DMS114 treated with DMSO at 0.1 percent for 48 hours (cell line): Measurements from ENCODE around the gene MRPS11.
"Not testable (repeated sequence)": the region's sequence is repeated elsewhere in the genome, so short reads cannot be mapped to it uniquely, and the experiment has no call there.

Source experiments
- DNase-seq: peaks from one replicate; lab custom pipeline; 2025; ENCODE audit not compliant: unreplicated experiment; lab: John Stamatoyannopoulos, UW

Gene MRPS11

GRCh38 chr15:88489321-88489720, 21.8 kb downstream of the MRPS11 start:
- no peak for DNase-seq

- no peak for DNase-seq
These were observed 22.5 kb downstream of the MRPS11 start for GRCh38 chr15:88490036-88490435.

GRCh38 chr15:88491158-88491557, 23.6 kb downstream of the MRPS11 start:
- DNase-seq = no peak

GRCh38 chr15:88493844-88494243, 26.3 kb downstream of the MRPS11 start:
- no peak for DNase-seq

GRCh38 chr15:88497109-88497765, 29.7 kb downstream of the MRPS11 start:
- no peak for DNase-seq

- no peak for DNase-seq
These were observed 31.5 kb downstream of the MRPS11 start for GRCh38 chr15:88498996-88499395.

- DNase-seq = no peak
These were observed 36.9 kb downstream of the MRPS11 start for GRCh38 chr15:88504445-88504844.

GRCh38 chr15:88505721-88506120, 38.2 kb downstream of the MRPS11 start:
- DNase-seq = no peak

- no peak for DNase-seq
These were observed 39.1 kb downstream of the MRPS11 start for GRCh38 chr15:88506628-88507027.

- DNase-seq = no peak
These were observed 41.8 kb downstream of the MRPS11 start for GRCh38 chr15:88509321-88509720.

- DNase-seq = no peak
These were observed 42.5 kb downstream of the MRPS11 start for GRCh38 chr15:88509964-88510363.

GRCh38 chr15:88511161-88511560, 43.7 kb downstream of the MRPS11 start:
- DNase-seq = no peak

GRCh38 chr15:88512078-88512477, 44.6 kb downstream of the MRPS11 start:
- DNase-seq = no peak

- no peak for DNase-seq
These were observed 45.1 kb downstream of the MRPS11 start for GRCh38 chr15:88512601-88513000.

- DNase-seq = no peak
These were observed 45.7 kb downstream of the MRPS11 start for GRCh38 chr15:88513195-88513594.

- no peak for DNase-seq
These were observed 51.4 kb downstream of the MRPS11 start for GRCh38 chr15:88518903-88519302.

- not testable (repeated sequence) for DNase-seq
These were observed 56.6 kb downstream of the MRPS11 start for GRCh38 chr15:88524094-88524493.

- no peak for DNase-seq
These were observed 57.9 kb downstream of the MRPS11 start for GRCh38 chr15:88525418-88525817.

- no peak for DNase-seq
These were observed 58.9 kb downstream of the MRPS11 start for GRCh38 chr15:88526247-88526879.

- no peak for DNase-seq
These were observed 61.6 kb downstream of the MRPS11 start for GRCh38 chr15:88529021-88529630.
